GM12891 (cell line): Measurements from ENCODE around the gene RAB15.

ENCODE experiments used
- POLR2A ChIP-seq: IDR thresholded peaks from 2 replicates; pipeline ENCODE4 v1.6.1; 2011; ENCODE audit warnings: low read depth, low read length, control low read depth
- POLR2AphosphoS5 ChIP-seq: IDR thresholded peaks from 2 replicates; pipeline ENCODE4 v1.6.1; 2011; ENCODE audit warnings: low read depth, low read length, control low read depth
- POU2F2 ChIP-seq: IDR thresholded peaks from 2 replicates; pipeline ENCODE4 v1.6.1; 2011; ENCODE audit warnings: low read depth, mild to moderate bottlenecking, control low read depth, low read length, moderate library complexity
- SPI1 ChIP-seq: IDR thresholded peaks from 2 replicates; pipeline ENCODE4 v1.6.1; 2011; ENCODE audit warnings: low read depth, low read length, control low read depth
- TAF1 ChIP-seq: IDR thresholded peaks from 2 replicates; pipeline ENCODE4 v1.6.1; 2011; ENCODE audit warnings: low read depth, low read length, control low read depth

DNA sequence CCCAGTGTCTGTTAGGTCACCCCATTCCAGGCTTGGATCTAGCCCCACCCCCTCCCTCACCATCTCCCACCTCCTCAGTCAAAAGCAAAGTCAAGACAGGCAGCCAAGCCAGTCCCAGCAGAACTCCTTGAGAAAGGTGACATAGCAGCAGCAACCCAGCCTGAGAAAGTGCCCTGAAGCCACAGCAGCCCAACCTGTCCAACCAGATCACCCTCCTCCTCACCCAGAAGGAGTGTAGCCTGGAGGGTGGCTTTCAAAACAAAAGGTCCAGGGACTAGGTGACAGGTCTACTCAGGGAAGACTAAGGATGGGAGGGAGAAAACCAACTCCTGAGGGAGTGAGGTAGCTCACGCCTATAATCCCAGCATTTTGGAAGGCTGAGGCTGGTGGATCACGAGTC, 5.2 kb downstream of the RAB15 start:
- TF ChIP-seq POLR2AphosphoS5 (no peak), POLR2A (no peak), SPI1 (no peak), TAF1 (no peak), POU2F2 (no peak)
